Activated B cell treated with CpG ODN at 0.5 μM for 24 hours (primary cell): ENCODE data around the gene TPPP3. TPM values are rescaled to one million over a fixed set of nuclear protein-coding genes. Genes with fewer than 3 reads are reported as not detected.

ENCODE experiments used
- ATAC-seq: fragments of 200-7000 bp; cut with Tn5 transposase; one replicate; pipeline ENCODE4 v1.10.0; 2021; ENCODE audit warnings: low read depth, mild to moderate bottlenecking, moderate library complexity
- CTCF ChIA-PET: fragments of 350-600 bp; sonication (Branson Sonifier 250); formaldehyde crosslinking; loops from one replicate; lab custom pipeline; 2021; ENCODE audit warnings: antibody characterized with exemption; lab: Charles Lee
- POLR2A ChIA-PET: fragments of 350-600 bp; sonication (Branson Sonifier 250); formaldehyde crosslinking; loops from one replicate; lab custom pipeline; 2021; ENCODE audit warnings: antibody characterized with exemption; lab: Charles Lee
- DNase-seq: peaks from one replicate; pipeline ENCODE4 v3.0.0; 2022
- H3K27ac Mint-ChIP-seq: one replicate; pipeline ENCODE4 v1.8.0; 2020; ENCODE audit warnings: mixed read lengths
- H3K27me3 Mint-ChIP-seq: one replicate; pipeline ENCODE4 v1.8.0; 2021; ENCODE audit warnings: mixed read lengths
- H3K36me3 Mint-ChIP-seq: one replicate; pipeline ENCODE4 v1.8.0; 2021; ENCODE audit warnings: low read depth, mixed read lengths
- H3K4me1 Mint-ChIP-seq: one replicate; pipeline ENCODE4 v1.8.0; 2021; ENCODE audit warnings: mixed read lengths
- H3K4me3 Mint-ChIP-seq: one replicate; pipeline ENCODE4 v1.8.0; 2020; ENCODE audit warnings: mild to moderate bottlenecking, mixed read lengths
- H3K9me3 Mint-ChIP-seq: one replicate; pipeline ENCODE4 v1.8.0; 2020; ENCODE audit warnings: mixed read lengths
- CTCF ChIP-seq: fragments of 200-600 bp; IDR thresholded peaks from one replicate; pipeline ENCODE4 v1.8.0; 2022; ENCODE audit warnings: antibody characterized with exemption, mild to moderate bottlenecking
- intact Hi-C: fragments of 100-400 bp; cut with micrococcal nuclease; formaldehyde crosslinking; loops from one replicate; pipeline ENCODE4 v1.15.1; 2024
- total RNA-seq: library from RNA; stranded (reverse); gene quantifications from 2 replicates; pipeline ENCODE4 v1.2.3, GENCODE V29; 2022

TPPP3 gene
- total RNA-seq, 1 donor from 2014 or later, result not detected

GRCh38 chr16:67406111-67406971, 13.0 kb upstream of the TPPP3 start:
- CTCF ChIA-PET, result interaction anchor here (1.5 kb wide), 1 partner anchor 10 kb away, joined by 3 read pairs; the partner anchor contains the start of gene ZDHHC1
- Mint-ChIP-seq H3K4me1 (no peaks in the 10 kb centered on the region), H3K27ac (no peak overlapping the region), H3K36me3 (no peaks in the 10 kb centered on the region), H3K9me3 (no peaks in the 10 kb centered on the region), H3K4me3 (no peak overlapping the region), H3K27me3 (peaks cover 6% of the 10 kb centered on the region)
- POLR2A ChIA-PET, result no interaction called here
- intact Hi-C loops, result no loop called here
- DNase-seq (no peak), ATAC-seq (no peak)
- no peak for TF ChIP-seq CTCF

DNA sequence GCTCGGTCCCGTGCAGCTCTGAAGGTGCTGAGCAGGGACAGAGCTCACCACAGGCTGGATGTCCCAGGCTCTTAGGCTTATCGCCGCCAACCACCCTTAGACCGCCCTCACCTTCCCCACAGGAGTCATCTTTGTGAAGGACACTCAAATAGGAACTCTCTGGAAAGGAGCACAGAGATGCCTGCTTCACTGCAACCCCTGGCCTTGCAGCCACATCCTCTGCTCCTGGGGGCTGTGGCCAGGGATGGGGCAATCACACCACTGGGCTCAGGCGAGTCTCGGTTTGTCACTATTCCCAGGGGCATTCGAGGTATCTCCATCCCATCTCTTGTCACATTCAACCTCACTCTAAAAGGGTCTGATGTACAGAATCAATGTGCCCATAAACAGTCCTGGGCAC, 12.0 kb upstream of the TPPP3 start:
- CTCF ChIA-PET, result no interaction called here
- DNase-seq, result no peak
- H3K4me3 Mint-ChIP-seq, result no peak overlapping the region
- ATAC-seq, result no peak
- H3K9me3 Mint-ChIP-seq, result no peaks in the 10 kb centered on the region
- intact Hi-C loops, result no loop called here
- no peaks in the 10 kb centered on the region for H3K4me1 Mint-ChIP-seq
- no peak for TF ChIP-seq CTCF
- POLR2A ChIA-PET, result no interaction called here
- peaks cover 8% of the 10 kb centered on the region for H3K27me3 Mint-ChIP-seq
- no peaks in the 10 kb centered on the region for H3K36me3 Mint-ChIP-seq
- no peak overlapping the region for H3K27ac Mint-ChIP-seq

GRCh38 chr16:67404740-67405226, 11.5 kb upstream of the TPPP3 start:
- no peaks in the 10 kb centered on the region for H3K9me3 Mint-ChIP-seq
- no peaks in the 10 kb centered on the region for H3K36me3 Mint-ChIP-seq
- TF ChIP-seq CTCF, result no peak
- no peak for DNase-seq
- peaks cover 8% of the 10 kb centered on the region for H3K27me3 Mint-ChIP-seq
- H3K4me1 Mint-ChIP-seq, result no peaks in the 10 kb centered on the region
- ATAC-seq, result no peak
- intact Hi-C loops, result no loop called here
- H3K27ac Mint-ChIP-seq, result no peak overlapping the region
- POLR2A ChIA-PET, result no interaction called here
- no peak overlapping the region for H3K4me3 Mint-ChIP-seq
- CTCF ChIA-PET, result no interaction called here

DNA sequence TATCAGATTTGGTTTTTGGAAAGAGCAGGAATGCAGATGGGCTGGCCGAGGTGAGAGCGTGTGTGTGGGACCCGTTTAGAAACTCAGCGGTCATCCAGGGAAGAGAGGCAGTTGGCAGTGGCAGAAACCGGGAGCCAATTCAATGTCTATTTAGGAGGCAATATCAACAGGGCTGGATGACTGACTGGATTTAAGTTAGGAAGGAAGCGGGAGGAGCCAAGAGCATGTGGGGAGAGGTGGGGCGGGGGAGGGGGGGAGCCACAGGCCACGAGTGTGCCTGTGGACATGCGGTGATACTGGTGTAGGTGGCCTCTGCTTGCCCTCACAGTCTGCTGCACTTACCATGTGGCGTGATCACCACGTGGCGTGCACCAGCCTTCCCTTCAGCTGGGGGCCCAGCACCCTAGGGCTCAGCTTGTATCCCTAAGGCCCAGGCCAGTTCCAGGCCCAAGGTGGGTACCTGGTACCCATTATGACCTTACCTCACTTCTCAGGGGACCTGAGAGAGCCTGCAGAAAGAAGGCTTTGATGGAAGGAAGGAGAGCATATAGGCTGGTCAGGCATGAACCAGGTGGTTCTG, 10.8 kb upstream of the TPPP3 start:
- intact Hi-C loops, result no loop called here
- H3K4me1 Mint-ChIP-seq, result no peaks in the 10 kb centered on the region
- H3K4me3 Mint-ChIP-seq, result no peak overlapping the region
- ChIA-PET CTCF (no interaction called here), POLR2A (interaction anchor here (0.6 kb wide), 1 partner anchor 13 kb away, joined by 4 read pairs; no protein-coding TSS in a partner anchor)
- peaks cover 8% of the 10 kb centered on the region for H3K27me3 Mint-ChIP-seq
- no peak for DNase-seq
- no peak for ATAC-seq
- no peak for TF ChIP-seq CTCF
- no peaks in the 10 kb centered on the region for H3K36me3 Mint-ChIP-seq
- H3K9me3 Mint-ChIP-seq, result no peaks in the 10 kb centered on the region
- no peak overlapping the region for H3K27ac Mint-ChIP-seq

GRCh38 chr16:67400901-67401300, 7.6 kb upstream of the TPPP3 start:
- H3K36me3 Mint-ChIP-seq, result no peaks in the 10 kb centered on the region
- H3K4me3 Mint-ChIP-seq, result no peak overlapping the region
- CTCF ChIA-PET, result interaction anchor here (1.5 to 2.0 kb wide), 2 partner anchors 54 to 141 kb away, joined by 4 to 7 read pairs; no protein-coding TSS in a partner anchor
- no peaks in the 10 kb centered on the region for H3K9me3 Mint-ChIP-seq
- H3K27me3 Mint-ChIP-seq, result peaks cover 8% of the 10 kb centered on the region
- POLR2A ChIA-PET, result no interaction called here
- no peak overlapping the region for H3K27ac Mint-ChIP-seq
- H3K4me1 Mint-ChIP-seq, result no peaks in the 10 kb centered on the region
- TF ChIP-seq CTCF, result no peak
- intact Hi-C loops, result no loop called here
- no peak for DNase-seq
- ATAC-seq, result no peak
